Hepatocyte (in vitro differentiated cells): ENCODE results near the gene CHMP1B. TPM values are rescaled to one million over a fixed set of nuclear protein-coding genes. Genes with fewer than 3 reads are reported as not detected.

Source experiments
- DNase-seq: peaks from one replicate; pipeline ENCODE4 v3.0.0-alpha.2; 2016; ENCODE audit warnings: low spot score
- H2AFZ ChIP-seq: fragments of 200-600 bp; sonication (generic); 2 replicates; pipeline ENCODE4 v1.6.0; 2016; ENCODE audit warnings: antibody characterized with exemption, mild to moderate bottlenecking
- H3K27ac ChIP-seq: fragments of 200-600 bp; sonication (generic); 2 replicates; pipeline ENCODE4 v1.5.1; 2016; ENCODE audit warnings: mild to moderate bottlenecking
- H3K27me3 ChIP-seq: fragments of 200-600 bp; sonication (generic); 2 replicates; pipeline ENCODE4 v1.6.1; 2016
- H3K36me3 ChIP-seq: fragments of 200-600 bp; sonication (generic); replicated peaks from 2 replicates; pipeline ENCODE4 v1.5.1; 2016; ENCODE audit warnings: low read depth; ENCODE audit not compliant: insufficient read depth
- H3K4me1 ChIP-seq: fragments of 200-600 bp; sonication (generic); 2 replicates; pipeline ENCODE4 v1.5.1; 2016; ENCODE audit warnings: mild to moderate bottlenecking, moderate library complexity; ENCODE audit not compliant: insufficient read depth
- H3K4me2 ChIP-seq: fragments of 200-600 bp; sonication (generic); 2 replicates; pipeline ENCODE4 v1.6.0; 2016
- H3K4me3 ChIP-seq: fragments of 200-600 bp; sonication (generic); 2 replicates; pipeline ENCODE4 v1.5.1; 2016; ENCODE audit warnings: mild to moderate bottlenecking
- H3K79me2 ChIP-seq: fragments of 200-600 bp; sonication (generic); 2 replicates; pipeline ENCODE4 v1.6.0; 2017; ENCODE audit warnings: mild to moderate bottlenecking
- H3K9me2 ChIP-seq: fragments of 200-600 bp; sonication (generic); replicated peaks from 2 replicates; pipeline ENCODE4 v1.6.0; 2017; ENCODE audit warnings: mild to moderate bottlenecking; ENCODE audit not compliant: insufficient read depth
- H3K9me3 ChIP-seq: fragments of 200-600 bp; sonication (generic); 2 replicates; pipeline ENCODE4 v1.5.1; 2016; ENCODE audit warnings: low read depth, mild to moderate bottlenecking
- H4K20me1 ChIP-seq: fragments of 200-600 bp; sonication (generic); 2 replicates; pipeline ENCODE4 v1.6.0; 2016; ENCODE audit warnings: mild to moderate bottlenecking; ENCODE audit not compliant: insufficient read depth, poor library complexity, severe bottlenecking
- CTCF ChIP-seq: fragments of 200-600 bp; sonication (generic); IDR thresholded peaks from 2 replicates; pipeline ENCODE4 v1.5.1; 2016; ENCODE audit warnings: antibody characterized with exemption, mild to moderate bottlenecking; ENCODE audit not compliant: poor library complexity
- EZH2 ChIP-seq: fragments of 200-600 bp; sonication (generic); IDR thresholded peaks from 2 replicates; pipeline ENCODE4 v1.6.1; 2016; ENCODE audit warnings: antibody characterized with exemption, mild to moderate bottlenecking, borderline replicate concordance
- EZH2phosphoT487 ChIP-seq: fragments of 200-600 bp; sonication (generic); IDR thresholded peaks from one replicate; pipeline ENCODE4 v1.6.1; 2018; ENCODE audit warnings: antibody characterized with exemption, mild to moderate bottlenecking, low read depth, moderate library complexity; ENCODE audit not compliant: unreplicated experiment, severe bottlenecking
- WGBS: methylation state at CpG from one replicate; pipeline ENCODE4 v1.1.6; 2016; ENCODE audit warnings: low lambda C conversion rate; ENCODE audit errors: missing lambda C conversion rate; 5-methylcytosine and 5-hydroxymethylcytosine counted together
- polyA plus RNA-seq: library from polyadenylated mRNA; unstranded; fragments of >200 nt; fragmentation: Nextera tagmentation; extraction: Ambion mirVana; gene quantifications from 2 replicates; pipeline ENCODE4 v1.2.1, GENCODE V29; 2016
- total RNA-seq: library from RNA; depleted of rRNA; stranded (reverse); fragments of >200 nt; gene quantifications from 2 replicates; pipeline ENCODE4 v1.2.3, GENCODE V29; 2014

CHMP1B gene
- total and polyA plus RNA-seq, 2 experiments from 2014 or later = 70.1 to 85.3 TPM

DNA sequence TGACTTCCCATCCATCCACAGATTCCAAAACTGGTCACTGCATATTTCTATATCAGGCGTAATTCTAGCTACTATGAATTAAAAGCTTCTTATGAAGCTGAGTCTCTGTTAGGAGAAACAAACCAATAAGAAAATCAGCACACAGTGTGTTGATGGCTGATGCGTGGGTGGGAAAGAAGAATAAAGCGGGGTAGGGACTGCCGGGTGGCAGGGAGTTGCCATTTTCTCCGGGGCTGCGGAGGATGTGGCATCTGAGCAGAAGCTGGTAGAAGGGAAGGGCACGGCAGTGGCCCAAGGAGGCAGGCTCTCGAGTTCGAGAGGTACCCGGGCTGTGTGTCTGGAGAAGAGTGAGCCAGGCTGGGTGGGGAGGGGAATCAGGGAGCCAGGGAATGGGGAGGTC, 48.6 kb upstream of the CHMP1B start:
- DNase-seq = no peak
- Histone ChIP-seq H3K79me2 (no peaks in the 10 kb centered on the region), H3K36me3 (no peaks in the 10 kb centered on the region), H3K9me2 (no peaks in the 10 kb centered on the region), H2AFZ (no peak overlapping the region), H3K4me2 (no peak overlapping the region), H4K20me1 (no peaks in the 10 kb centered on the region), H3K4me1 (peaks cover 12% of the 10 kb centered on the region), H3K27me3 (no peaks in the 10 kb centered on the region), H3K9me3 (no peaks in the 10 kb centered on the region), H3K27ac (no peak overlapping the region), H3K4me3 (no peak overlapping the region)
- TF ChIP-seq CTCF = no peak
- TF ChIP-seq EZH2phosphoT487 = no peak
- no peak for TF ChIP-seq EZH2
- WGBS = 95% methylated on average over 10 of the region's 10 CpGs

DNA sequence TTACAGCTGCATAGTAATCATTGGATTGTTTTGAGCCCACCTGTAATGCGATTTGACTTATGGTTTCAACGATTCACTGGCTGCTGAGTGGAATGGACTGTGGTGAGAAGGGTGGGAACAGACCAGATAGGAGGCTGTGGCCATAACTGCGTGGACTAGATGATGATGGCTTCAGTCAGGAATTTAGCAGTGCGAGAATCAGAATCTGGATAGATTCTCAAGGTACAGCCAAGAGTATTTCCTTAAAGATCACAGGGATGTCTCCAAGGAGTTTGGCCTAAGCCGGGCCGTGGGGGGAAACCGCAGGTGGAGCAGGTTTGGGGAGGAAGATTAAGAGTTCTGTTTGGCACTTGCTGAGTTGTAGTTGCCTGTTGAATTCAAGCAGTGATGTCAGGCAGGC, 44.0 kb upstream of the CHMP1B start:
- peak overlapping the region; percentile 62 for H3K27ac ChIP-seq
- no peak overlapping the region for H3K4me2 ChIP-seq
- no peaks in the 10 kb centered on the region for H3K27me3 ChIP-seq

GRCh38 chr18:11808001-11808855, 43.0 kb upstream of the CHMP1B start:
- H2AFZ ChIP-seq = no peak overlapping the region
- no peak overlapping the region for H3K4me2 ChIP-seq
- no peaks in the 10 kb centered on the region for H3K36me3 ChIP-seq

More for the DNA sequence above, 44.0 kb upstream of the CHMP1B start:
- Histone ChIP-seq H3K9me2 (no peaks in the 10 kb centered on the region), H3K36me3 (no peaks in the 10 kb centered on the region), H4K20me1 (no peaks in the 10 kb centered on the region), H3K79me2 (no peaks in the 10 kb centered on the region), H3K4me3 (no peak overlapping the region), H2AFZ (no peak overlapping the region), H3K9me3 (no peaks in the 10 kb centered on the region), H3K4me1 (peaks cover 9% of the 10 kb centered on the region)
- TF ChIP-seq CTCF (no peak), EZH2 (no peak), EZH2phosphoT487 (no peak)
- no peak for DNase-seq
- WGBS = 90% methylated on average over 7 of the region's 7 CpGs

More at GRCh38 chr18:11808001-11808855, 43.0 kb upstream of the CHMP1B start:
- H3K4me1 ChIP-seq = peaks cover 9% of the 10 kb centered on the region
- TF ChIP-seq EZH2phosphoT487 (no peak), CTCF (no peak), EZH2 (no peak)
- WGBS = 54% methylated on average over 11 of the region's 11 CpGs
- no peak overlapping the region for H3K4me3 ChIP-seq
- peak; percentile 40 for DNase-seq
- peak overlapping the region; percentile 62 for H3K27ac ChIP-seq
- no peaks in the 10 kb centered on the region for H3K9me2 ChIP-seq
- H4K20me1 ChIP-seq = no peaks in the 10 kb centered on the region
- H3K9me3 ChIP-seq = no peaks in the 10 kb centered on the region
- no peaks in the 10 kb centered on the region for H3K27me3 ChIP-seq
- H3K79me2 ChIP-seq = no peaks in the 10 kb centered on the region
